WERI-Rb-1 (cell line): ENCODE measurements around the gene DOK6.

ENCODE experiments used
- DNase-seq: peaks from one replicate; pipeline ENCODE4 v3.0.0-alpha.2; 2020
- H3K27ac ChIP-seq: fragments of 250-450 bp; sonication (Bioruptor Pico); 2 replicates; pipeline ENCODE4 v1.5.1; 2020; ENCODE audit warnings: mild to moderate bottlenecking, moderate library complexity
- H3K27me3 ChIP-seq: fragments of 250-450 bp; sonication (Bioruptor Pico); 2 replicates; pipeline ENCODE4 v1.5.1; 2021; ENCODE audit warnings: mild to moderate bottlenecking, low read depth, moderate library complexity; ENCODE audit not compliant: insufficient read depth, severe bottlenecking
- H3K36me3 ChIP-seq: fragments of 250-450 bp; sonication (Bioruptor Pico); 2 replicates; pipeline ENCODE4 v1.5.1; 2020; ENCODE audit warnings: mild to moderate bottlenecking, moderate library complexity
- H3K4me3 ChIP-seq: 2 replicates; pipeline ENCODE4 v1.5.1; 2011; ENCODE audit warnings: low read depth, mild to moderate bottlenecking, control low read depth, low read length
- H3K9me3 ChIP-seq: fragments of 250-450 bp; sonication (Bioruptor Pico); 2 replicates; pipeline ENCODE4 v1.5.1; 2021; ENCODE audit warnings: mild to moderate bottlenecking, moderate library complexity; ENCODE audit not compliant: severe bottlenecking
- TF ChIP-seq, protein P1 (sequence below): IDR thresholded peaks from 2 replicates; pipeline ENCODE4 v1.5.1; 2011; ENCODE audit warnings: low read depth, mild to moderate bottlenecking, control low read depth, inconsistent platforms, low read length

Gene DOK6

DNA sequence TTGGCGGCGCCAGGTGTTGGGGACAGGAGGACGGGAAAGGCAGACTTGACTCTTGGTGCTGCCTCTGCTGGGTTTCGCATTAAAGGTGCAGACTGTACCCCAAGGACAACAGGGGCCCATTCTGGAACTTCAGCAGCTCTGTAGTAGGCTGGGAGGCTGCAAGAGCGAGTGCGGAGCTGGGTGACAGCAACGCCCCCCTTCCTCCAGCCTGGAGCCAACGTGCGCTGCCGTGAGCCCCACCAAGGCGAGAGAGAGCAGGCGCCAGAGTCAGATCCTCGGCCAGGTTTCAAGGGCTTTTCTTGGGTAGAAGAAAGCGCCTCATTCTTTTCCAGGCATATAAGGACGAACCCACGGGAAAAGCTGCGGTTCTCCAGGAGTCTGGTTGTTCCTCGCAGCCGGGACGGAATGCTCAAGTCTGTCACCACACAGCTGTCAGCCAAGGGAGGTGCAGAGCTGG lies 1.9 kb downstream of the DOK6 start:
- Histone ChIP-seq H3K27ac (no peak overlapping the region), H3K36me3 (no peaks in the 10 kb centered on the region), H3K27me3 (no peaks in the 10 kb centered on the region), H3K9me3 (no peaks in the 10 kb centered on the region), H3K4me3 (no peak overlapping the region)
- no peak for DNase-seq
- TF ChIP-seq, protein P1, sequence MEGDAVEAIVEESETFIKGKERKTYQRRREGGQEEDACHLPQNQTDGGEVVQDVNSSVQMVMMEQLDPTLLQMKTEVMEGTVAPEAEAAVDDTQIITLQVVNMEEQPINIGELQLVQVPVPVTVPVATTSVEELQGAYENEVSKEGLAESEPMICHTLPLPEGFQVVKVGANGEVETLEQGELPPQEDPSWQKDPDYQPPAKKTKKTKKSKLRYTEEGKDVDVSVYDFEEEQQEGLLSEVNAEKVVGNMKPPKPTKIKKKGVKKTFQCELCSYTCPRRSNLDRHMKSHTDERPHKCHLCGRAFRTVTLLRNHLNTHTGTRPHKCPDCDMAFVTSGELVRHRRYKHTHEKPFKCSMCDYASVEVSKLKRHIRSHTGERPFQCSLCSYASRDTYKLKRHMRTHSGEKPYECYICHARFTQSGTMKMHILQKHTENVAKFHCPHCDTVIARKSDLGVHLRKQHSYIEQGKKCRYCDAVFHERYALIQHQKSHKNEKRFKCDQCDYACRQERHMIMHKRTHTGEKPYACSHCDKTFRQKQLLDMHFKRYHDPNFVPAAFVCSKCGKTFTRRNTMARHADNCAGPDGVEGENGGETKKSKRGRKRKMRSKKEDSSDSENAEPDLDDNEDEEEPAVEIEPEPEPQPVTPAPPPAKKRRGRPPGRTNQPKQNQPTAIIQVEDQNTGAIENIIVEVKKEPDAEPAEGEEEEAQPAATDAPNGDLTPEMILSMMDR = no peak

DNA sequence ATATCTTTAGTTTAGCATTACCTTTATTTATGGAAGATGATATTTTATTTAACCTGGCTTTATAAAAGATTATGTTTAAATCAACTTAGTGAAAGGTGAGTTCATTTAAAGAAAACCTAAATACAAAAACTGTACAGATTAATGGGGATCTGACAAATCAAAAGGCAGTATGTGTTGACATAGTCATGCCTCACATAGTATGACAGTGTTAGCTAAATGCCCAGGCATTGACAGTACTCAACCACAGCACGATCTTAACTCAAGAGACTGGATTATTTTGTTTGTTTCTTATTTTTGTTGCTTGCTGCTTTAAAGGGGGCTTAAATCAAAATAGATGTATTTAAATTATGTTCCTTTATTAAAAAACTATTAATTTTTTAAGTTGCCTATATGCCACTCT lies 7.8 kb downstream of the DOK6 start:
- H3K27me3 ChIP-seq = no peaks in the 10 kb centered on the region

DNA sequence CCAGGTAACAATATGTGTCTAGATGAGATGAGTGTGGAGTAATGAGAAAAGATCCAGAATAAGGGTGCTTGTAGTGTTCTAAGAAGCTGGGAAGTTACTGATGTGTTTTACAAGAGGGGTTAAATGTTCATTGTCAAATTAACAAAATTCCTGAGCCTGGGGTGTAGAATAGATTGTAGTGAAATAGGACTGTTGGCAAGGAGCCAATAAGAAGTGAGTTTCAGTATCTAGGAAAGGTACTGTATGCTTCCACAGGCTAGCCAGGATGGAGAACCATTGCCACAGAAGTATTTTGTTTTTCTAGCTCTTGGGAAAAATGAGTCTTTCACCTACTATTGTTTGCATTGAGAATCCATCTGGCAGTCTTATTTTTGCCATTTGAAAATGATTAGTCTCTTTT lies 10.5 kb downstream of the DOK6 start:
- no peak overlapping the region for H3K4me3 ChIP-seq
- H3K9me3 ChIP-seq = no peaks in the 10 kb centered on the region
- no peak overlapping the region for H3K27ac ChIP-seq
- no peaks in the 10 kb centered on the region for H3K27me3 ChIP-seq
- DNase-seq = no peak
- TF ChIP-seq, protein P1 = no peak
- no peaks in the 10 kb centered on the region for H3K36me3 ChIP-seq

More for the DNA sequence above, 7.8 kb downstream of the DOK6 start:
- H3K36me3 ChIP-seq = no peaks in the 10 kb centered on the region
- no peak overlapping the region for H3K4me3 ChIP-seq
- no peak for DNase-seq
- H3K27ac ChIP-seq = no peak overlapping the region
- no peaks in the 10 kb centered on the region for H3K9me3 ChIP-seq
- TF ChIP-seq, protein P1 = no peak

DNA sequence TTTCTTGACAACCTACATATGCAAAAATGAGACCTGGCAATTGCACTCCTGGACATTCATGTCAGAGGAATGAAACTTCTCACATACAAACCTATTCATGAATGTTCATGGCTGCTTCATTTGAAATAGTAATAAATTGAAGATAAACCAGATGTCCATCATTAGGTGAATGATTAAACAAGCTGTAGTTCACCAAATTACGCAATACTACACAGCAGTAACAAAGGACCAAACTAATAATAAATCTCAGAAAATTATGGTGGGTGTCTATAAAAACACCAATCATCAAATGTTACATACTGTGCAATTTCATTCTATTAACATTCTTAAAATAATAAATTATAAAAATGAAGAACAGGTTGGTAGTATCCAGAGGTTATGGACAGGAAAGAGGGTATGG lies 13.5 kb downstream of the DOK6 start:
- Histone ChIP-seq H3K27me3 (no peaks in the 10 kb centered on the region), H3K4me3 (no peak overlapping the region), H3K36me3 (no peaks in the 10 kb centered on the region), H3K27ac (no peak overlapping the region), H3K9me3 (no peaks in the 10 kb centered on the region)
- TF ChIP-seq, protein P1 = no peak
- DNase-seq = no peak

DNA sequence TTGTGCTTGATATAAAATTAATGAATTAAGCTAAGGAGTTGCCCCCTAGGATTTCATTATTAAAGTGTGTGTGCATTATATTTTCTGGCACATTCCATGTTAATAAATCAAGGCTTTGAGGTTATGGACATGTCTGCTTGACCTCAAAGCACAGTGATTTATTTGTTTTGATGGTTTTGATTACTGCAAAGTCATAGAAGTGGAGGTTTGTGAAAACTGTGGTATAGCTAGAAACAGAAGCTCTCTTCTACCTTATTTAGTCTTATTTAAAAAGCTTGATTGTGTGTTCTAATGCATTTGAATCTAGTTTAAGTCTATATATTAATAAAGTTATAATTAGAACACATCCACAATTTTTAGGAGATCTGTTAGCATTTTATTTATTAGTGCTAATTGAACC lies 32.2 kb downstream of the DOK6 start:
- no peak for DNase-seq
- no peaks in the 10 kb centered on the region for H3K27me3 ChIP-seq
- no peak overlapping the region for H3K27ac ChIP-seq
- H3K9me3 ChIP-seq = no peaks in the 10 kb centered on the region
- H3K36me3 ChIP-seq = no peaks in the 10 kb centered on the region
- no peak overlapping the region for H3K4me3 ChIP-seq
- TF ChIP-seq, protein P1 = no peak

DNA sequence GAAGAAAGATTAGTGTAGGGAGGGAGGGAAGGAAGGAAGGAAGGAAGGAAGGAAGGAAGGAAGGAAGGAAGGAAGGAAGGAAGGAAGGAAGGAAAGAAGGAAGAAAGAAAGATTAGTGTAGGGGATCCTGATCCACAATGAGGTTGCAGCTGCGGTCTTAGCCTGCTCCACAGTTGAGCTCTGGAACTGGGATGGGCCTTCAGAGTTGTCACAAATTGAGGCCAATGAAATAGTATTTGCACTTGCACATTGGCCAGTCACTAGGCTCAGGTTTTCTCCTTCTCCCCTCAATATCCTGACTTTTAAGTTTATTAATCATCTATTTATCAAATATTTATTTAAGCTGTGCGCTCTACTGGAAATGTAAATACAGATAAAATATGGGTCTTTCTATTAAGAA lies 34.3 kb downstream of the DOK6 start:
- no peak for DNase-seq
- Histone ChIP-seq H3K27me3 (no peaks in the 10 kb centered on the region), H3K27ac (no peak overlapping the region), H3K36me3 (no peaks in the 10 kb centered on the region), H3K4me3 (no peak overlapping the region), H3K9me3 (no peaks in the 10 kb centered on the region)
- TF ChIP-seq, protein P1 = no peak
